KG1 (cell line): ENCODE measurements around the gene SEZ6L.

Source experiments
- DNase-seq: peaks from one replicate; lab custom pipeline; 2025; lab: John Stamatoyannopoulos, UW

SEZ6L gene

DNA sequence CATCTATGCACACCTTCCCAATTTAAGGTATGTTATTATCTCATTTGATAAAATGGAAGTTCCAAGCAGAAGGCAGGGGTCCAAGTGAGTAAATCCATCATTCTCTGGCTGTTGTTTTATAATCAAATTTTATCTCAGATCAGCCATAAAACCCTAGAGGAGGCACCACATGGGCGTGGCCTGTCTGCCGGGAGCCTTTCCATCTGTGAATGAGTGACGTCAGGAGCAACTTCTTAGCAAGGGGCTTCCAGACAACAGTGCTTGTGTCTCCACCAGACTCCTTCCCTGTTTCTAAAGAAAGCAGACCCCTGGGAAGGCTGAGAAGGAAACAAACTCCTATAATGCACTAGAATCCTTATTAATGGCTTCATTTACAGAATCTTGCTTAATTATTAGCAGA is 13.5 kb downstream of the SEZ6L start:
- DNase-seq, result no peak

DNA sequence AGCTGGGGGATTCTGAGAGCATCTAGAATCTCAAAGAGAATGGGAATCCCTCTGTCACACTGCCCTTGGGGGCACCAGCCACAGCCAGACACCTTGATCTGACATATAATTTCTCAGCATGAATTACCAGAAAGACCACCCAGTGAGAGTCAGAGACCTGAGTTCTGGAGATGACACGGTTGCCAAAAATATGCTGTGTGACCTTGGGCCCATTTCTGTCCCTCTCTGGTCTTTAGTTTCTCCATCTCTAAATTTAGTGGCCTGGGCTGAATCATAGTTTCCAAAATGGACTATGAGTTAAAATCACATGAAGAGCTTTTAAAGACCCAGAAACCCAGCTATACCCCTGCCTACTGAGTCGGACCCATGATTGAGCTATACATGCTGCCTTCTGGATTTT is 15.9 kb downstream of the SEZ6L start:
- DNase-seq, result no peak

- no peak for DNase-seq
Observed at GRCh38 chr22:26188341-26188740, 19.1 kb downstream of the SEZ6L start.

DNA sequence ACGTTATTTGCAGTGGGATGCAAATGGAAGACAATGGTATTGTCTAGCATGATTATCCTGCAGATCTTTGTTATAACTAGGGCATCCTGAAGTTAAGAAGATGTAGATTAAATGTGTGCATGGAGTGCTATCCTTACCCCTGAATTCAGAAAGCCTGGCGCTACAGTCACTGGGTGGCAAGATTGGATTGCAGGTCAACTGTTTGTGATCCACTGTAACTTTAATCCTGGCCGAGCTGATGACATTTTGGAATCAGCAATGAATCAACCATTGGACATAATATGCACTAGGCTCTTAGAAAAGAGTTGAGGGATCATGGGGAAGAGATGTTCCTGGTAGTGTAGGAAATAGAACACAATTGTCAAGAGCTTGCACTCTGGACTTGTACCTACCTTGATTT is 25.1 kb downstream of the SEZ6L start:
- DNase-seq, result no peak

DNA sequence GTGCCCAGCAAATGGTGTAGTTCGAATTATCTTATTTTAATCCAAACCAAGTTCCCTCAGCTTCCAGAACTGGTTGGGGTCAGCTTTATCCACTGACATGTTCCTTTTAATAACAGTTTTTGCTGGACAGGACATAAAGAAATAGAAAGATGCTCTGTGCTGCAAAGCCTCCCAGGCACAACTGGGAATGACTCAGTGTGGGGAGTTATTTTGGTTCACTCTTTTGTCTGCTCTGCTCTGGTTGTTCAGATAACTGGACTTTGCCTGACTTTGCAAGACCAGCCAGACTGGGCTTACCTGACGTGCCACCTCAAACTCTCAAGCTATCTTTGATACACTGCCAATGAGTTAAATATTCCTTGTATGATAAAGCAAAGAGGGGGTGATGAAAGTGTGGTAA is 25.6 kb downstream of the SEZ6L start:
- DNase-seq, result no peak

DNA sequence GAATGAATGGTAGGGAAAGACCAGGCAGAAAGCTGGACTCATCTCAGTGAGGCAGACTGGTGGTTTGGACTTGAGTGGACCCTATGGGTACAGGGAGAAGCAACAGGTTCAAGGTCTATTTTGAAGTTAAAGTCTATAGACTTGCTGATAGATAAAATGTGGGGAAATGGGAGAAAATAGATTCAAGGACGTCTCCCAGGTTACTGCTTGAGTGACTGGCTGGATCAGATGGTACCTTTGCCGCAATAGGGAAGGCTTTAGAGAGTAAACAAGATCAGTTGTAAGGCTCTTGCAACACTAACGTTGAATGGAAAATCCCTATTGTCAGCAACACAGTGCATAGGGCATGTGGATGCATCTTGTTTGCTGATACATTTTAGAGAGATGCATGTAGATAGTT is 27.4 kb downstream of the SEZ6L start:
- no peak for DNase-seq

DNA sequence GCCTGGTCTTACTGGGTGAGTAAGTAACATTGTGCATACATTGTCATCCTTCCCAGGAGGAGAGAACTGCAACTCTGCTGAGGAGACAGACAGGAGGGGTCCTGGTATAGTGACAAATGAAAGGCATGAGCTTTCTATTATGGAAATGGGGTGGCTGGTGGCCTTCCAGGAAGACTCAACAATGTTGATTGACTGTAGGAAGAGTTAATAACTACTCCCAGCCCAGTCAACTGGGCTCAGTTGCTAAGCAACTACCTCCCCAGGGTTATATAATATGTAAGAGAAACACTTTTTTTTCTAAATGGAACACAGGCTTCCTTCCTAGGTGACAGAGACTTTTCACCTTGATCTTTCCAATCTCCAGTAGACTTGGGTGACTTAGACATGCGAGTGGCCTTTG is 28.2 kb downstream of the SEZ6L start:
- DNase-seq, result no peak

DNA sequence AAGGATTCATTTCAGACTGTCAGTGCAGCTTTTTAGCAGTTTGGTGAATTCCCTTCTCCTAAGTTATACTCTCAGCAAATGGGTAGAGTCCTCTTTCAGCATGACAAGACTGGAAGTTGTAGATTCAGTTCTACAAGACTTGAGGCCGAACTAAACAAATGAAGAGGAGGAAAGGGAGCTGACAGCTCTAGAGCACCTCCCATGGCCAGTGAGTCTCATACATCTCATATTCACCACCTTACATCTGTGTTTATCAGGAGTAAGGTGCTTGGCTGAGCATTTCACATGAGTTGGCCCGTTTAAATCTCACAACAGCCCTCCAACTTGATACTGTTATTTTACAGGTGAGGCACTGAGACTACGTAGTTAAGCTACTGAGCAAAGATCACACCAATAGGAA is 30.4 kb downstream of the SEZ6L start:
- no peak for DNase-seq

DNA sequence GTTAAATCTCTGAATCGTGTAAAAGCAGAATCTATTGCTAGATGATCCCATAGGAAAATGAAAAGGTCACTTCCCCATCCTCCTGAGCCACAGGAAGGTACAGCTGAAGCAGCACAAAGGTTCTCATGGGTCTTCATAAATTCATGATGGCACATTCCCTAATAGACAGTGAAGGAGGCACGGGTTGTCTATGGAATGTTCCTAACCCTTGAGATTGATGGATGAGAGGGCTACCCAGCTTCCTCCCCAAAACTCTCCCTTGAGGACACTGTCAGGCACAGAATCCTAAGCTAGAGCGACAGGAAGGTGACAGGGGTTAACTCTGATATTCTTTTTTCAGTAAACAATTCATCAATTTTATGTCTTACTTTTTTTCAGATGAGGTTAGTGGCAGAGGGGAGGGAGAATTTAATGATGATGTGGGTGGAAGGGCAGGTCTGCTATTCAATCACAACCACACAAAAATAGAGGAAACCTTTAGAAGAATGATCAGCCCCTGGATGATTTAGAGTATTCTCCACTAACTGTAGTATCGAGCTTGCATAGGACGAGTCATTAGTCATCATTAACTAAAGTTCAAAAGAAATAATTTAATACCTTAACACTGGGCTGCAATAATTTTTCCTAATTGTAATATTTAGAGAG is 33.1 kb downstream of the SEZ6L start:
- no peak for DNase-seq

GRCh38 chr22:26205494-26205893 is 36.2 kb downstream of the SEZ6L start:
- DNase-seq, result no peak

DNA sequence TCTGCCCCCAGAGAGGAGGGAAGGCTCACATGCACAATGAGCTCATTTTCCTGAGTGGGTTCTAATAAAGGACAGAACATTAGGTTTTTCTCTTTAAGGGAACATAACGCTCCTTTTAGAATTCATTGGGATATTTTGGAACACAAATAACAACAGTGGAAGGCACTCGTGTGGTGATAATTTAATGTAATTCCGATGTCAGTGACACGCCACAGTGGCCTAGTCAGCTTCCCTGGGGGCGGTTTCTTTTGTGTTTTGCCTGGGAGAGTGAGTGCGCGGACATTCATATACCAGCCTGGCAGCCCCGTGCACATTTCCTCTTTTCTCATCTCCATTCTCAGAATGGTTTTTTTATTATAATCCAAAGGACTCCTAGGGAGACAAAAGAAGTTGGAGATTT is 41.1 kb downstream of the SEZ6L start:
- DNase-seq, result no peak

DNA sequence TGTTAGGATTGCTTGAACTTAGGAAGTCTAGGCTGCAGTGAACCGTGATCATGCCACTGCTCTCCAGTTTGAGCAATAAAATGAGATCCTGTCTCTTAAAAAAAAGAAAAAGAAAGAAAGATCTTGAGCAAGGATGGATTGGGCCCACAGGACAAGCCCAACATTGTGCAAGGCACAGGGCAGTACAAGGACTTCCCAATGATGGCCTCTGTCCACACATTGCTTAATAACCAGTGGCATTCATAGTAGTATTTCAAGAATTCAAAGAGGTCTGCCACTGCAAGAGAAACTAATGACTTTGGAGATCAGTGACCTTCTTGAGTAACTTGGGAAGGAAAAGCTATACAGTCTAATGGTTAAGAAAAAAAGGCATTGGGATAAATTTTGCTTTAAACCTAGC is 44.6 kb downstream of the SEZ6L start:
- no peak for DNase-seq

DNA sequence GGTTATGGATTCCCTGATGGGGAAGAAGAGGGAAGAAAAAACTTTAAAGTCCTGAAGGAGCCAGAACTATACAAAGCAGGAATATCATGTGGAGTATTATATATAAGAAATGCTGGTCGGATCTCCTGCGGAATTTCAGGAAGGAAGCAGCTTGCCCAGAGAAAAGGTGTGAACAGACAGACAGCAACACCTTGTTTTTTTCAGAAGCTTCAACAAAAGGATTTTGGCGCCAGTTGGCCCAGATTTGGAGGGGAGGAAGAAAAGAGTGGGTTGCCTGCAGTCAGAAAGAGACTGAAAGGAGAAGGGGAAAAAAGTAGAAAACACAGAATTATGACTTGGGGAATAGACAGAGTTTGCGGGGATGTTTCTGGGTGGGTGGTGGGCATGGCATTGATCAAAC is 45.2 kb downstream of the SEZ6L start:
- DNase-seq, result no peak

DNA sequence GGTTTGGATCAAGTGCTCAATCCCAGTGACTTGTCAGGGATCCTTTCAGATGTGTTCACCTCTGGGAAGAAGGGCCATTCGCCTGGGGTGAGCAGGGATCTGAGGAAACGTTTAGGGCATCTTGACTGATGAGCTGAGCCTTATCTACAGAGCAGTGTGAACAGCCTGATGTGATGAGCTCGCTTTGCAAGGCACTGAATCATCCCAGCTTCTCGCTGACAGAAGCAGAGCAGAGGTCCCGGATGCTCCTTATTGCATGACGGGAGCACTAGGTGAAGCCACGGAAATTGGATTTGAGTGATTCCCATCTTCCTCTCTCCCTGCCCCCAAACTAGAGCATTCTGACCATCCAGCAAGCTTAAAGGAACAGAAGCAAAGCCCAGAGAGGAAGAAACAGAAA is 46.5 kb downstream of the SEZ6L start:
- DNase-seq, result no peak

- no peak for DNase-seq
Observed at GRCh38 chr22:26225207-26225606, 55.9 kb downstream of the SEZ6L start.

DNA sequence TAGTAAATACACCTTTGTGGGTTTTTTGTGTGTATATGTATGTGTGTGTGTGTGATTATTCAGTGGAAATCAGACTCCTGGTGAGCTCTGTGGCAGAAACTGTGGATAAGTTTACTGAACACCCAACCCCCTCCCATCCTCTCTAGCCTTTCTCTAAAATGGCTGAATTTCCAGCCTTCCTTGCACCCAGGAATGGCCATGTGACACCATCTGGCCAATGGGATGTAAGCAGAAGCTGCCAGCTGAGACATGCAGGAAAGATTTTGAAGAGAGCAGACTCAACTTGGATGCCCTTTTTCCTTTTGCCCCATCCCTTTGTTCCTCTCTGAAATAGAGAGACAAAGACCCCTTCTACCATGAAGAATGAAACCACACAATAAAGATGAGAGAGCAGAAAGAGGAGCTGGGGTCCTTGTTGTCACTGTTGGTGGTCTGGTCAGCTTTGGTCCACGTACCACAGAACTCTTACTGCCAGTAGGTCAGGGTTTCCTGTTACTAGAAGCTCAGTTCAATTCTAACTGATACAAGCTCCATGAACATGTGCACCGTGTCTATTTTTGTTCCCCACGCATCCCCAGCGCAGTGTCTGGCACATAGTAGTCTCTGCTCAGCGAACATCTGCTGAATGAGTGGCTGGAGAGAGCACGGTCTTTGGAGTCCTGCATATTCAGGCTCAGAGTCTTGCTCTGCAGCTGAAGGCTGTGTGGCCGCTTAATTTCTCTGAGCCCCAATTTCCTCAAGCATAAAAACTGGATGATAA is 57.5 kb downstream of the SEZ6L start:
- DNase-seq, result no peak

DNA sequence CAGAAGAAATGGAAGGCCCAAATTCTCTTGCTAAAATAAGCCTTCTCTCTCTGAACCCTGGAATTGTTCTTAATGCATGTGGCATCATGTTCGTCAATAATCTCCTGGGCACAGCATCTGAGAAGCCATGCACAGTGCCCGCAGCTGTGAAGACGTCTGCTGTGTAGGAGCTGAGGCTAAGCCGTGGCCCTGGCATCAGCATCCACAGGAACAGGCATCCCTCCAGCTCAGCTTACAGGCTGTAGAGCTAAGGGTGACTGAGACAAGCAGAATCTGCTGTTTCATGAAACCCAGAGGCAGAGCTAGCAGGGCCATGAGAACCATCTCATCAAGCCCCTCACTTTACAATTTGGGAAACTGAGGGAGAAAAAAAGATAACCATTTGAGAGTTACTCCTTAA is 60.6 kb downstream of the SEZ6L start:
- DNase-seq, result no peak

DNA sequence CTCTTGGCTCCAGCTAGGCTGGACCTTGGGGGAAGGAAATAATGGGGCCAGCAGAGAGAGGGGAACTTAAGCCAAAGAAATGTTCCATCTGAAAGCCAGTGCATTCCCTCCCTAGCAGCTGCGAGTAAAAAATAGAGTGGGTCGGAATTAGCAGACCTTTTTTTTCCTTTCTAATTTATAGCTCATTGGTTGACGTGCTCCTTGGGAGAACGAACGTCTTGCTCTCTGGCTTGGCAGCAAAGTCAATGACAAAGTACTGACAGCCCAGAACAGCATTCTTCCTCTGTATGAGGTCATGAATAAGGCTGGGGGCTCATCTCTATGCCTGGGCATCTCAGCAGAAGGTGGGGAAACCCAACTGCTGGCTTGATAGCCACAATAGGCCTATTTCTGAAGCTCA is 65.0 kb downstream of the SEZ6L start:
- no peak for DNase-seq

GRCh38 chr22:26235792-26236487 is 66.7 kb downstream of the SEZ6L start:
- DNase-seq, result no peak

DNA sequence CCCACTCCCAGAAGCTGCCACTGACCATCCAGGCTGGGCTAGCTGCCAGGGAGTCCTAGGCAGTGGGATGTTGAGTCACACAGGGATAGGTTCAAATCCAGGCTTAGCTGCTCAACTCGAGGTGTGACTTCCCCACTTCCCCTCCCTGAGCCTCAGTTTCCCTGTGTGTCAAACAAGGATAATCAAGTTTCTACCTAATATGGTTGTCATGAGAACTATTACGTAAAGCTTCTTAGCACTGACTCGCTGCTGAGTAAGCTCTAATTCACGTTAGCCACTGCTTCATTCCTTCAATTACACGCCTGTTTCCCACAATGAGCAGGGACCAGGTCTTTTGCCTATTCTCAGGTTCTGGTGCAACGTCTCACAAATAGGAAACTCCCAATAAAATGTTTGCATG is 67.7 kb downstream of the SEZ6L start:
- no peak for DNase-seq

- DNase-seq, result no peak
Observed at GRCh38 chr22:26238596-26238995, 69.3 kb downstream of the SEZ6L start.

GRCh38 chr22:26239581-26239980 is 70.3 kb downstream of the SEZ6L start:
- DNase-seq, result no peak

GRCh38 chr22:26241361-26241760 is 72.1 kb downstream of the SEZ6L start:
- no peak for DNase-seq
